GM23338 (cell line): ENCODE measurements around the gene BMAL1. TPM values are rescaled to one million over a fixed set of nuclear protein-coding genes. Genes with fewer than 3 reads are reported as not detected.

Source experiments
- ATAC-seq: fragments of 200-7000 bp; cut with Tn5 transposase; 3 replicates; pipeline ENCODE4 v1.9.1; 2020
- DNase-seq: peaks from one replicate; pipeline ENCODE4 v3.0.0-alpha.2; 2015; ENCODE audit warnings: low spot score
- H2AFZ ChIP-seq: fragments of 200-600 bp; sonication (generic); 2 replicates; pipeline ENCODE4 v1.8.0; 2016; ENCODE audit warnings: antibody characterized with exemption, mild to moderate bottlenecking, moderate library complexity
- H3F3A ChIP-seq: fragments of 200-600 bp; sonication (generic); replicated peaks from 2 replicates; pipeline ENCODE4 v1.8.0; 2017; ENCODE audit warnings: antibody characterized with exemption, mixed run types, low read depth
- H3K27ac ChIP-seq: fragments of 200-600 bp; sonication (generic); 2 replicates; pipeline ENCODE4 v1.6.1; 2016; ENCODE audit warnings: low read depth
- H3K27me3 ChIP-seq: fragments of 200-600 bp; sonication (generic); 2 replicates; pipeline ENCODE4 v1.8.0; 2016; ENCODE audit warnings: mild to moderate bottlenecking, mixed run types, moderate library complexity; ENCODE audit not compliant: insufficient read depth
- H3K36me3 ChIP-seq: fragments of 200-600 bp; sonication (generic); 2 replicates; pipeline ENCODE4 v1.8.0; 2016; ENCODE audit warnings: mild to moderate bottlenecking; ENCODE audit not compliant: insufficient read depth
- H3K4me1 ChIP-seq: fragments of 200-600 bp; sonication (generic); 2 replicates; pipeline ENCODE4 v1.8.0; 2016; ENCODE audit warnings: mild to moderate bottlenecking, moderate library complexity; ENCODE audit not compliant: insufficient read depth
- H3K4me2 ChIP-seq: fragments of 200-600 bp; sonication (generic); 2 replicates; pipeline ENCODE4 v1.7.1; 2017; ENCODE audit warnings: mixed run types
- H3K4me3 ChIP-seq: fragments of 200-600 bp; sonication (generic); 2 replicates; pipeline ENCODE4 v1.6.1; 2016; ENCODE audit warnings: mixed run types
- H3K79me2 ChIP-seq: fragments of 200-600 bp; sonication (generic); replicated peaks from 2 replicates; pipeline ENCODE4 v1.8.0; 2017; ENCODE audit warnings: mild to moderate bottlenecking; ENCODE audit not compliant: insufficient read depth
- H3K9me2 ChIP-seq: fragments of 200-600 bp; sonication (generic); 2 replicates; pipeline ENCODE4 v1.8.0; 2017; ENCODE audit not compliant: insufficient read depth
- H4K20me1 ChIP-seq: fragments of 200-600 bp; sonication (generic); replicated peaks from 2 replicates; pipeline ENCODE4 v1.8.0; 2017; ENCODE audit warnings: mild to moderate bottlenecking; ENCODE audit not compliant: insufficient read depth
- H3K27ac Mint-ChIP-seq: 2 replicates; pipeline ENCODE4 v1.8.0; 2020; ENCODE audit warnings: inconsistent platforms, mild to moderate bottlenecking, moderate library complexity, mixed read lengths
- H3K27me3 Mint-ChIP-seq: 3 replicates; pipeline ENCODE4 v1.8.0; 2022; ENCODE audit warnings: low read depth, mild to moderate bottlenecking, moderate library complexity, mixed read lengths, inconsistent platforms; ENCODE audit not compliant: insufficient read depth, poor library complexity
- H3K36me3 Mint-ChIP-seq: 3 replicates; pipeline ENCODE4 v1.8.0; 2021; ENCODE audit warnings: low read depth, mild to moderate bottlenecking, inconsistent platforms, moderate library complexity, mixed read lengths
- H3K4me1 Mint-ChIP-seq: 3 replicates; pipeline ENCODE4 v1.8.0; 2020; ENCODE audit warnings: mild to moderate bottlenecking, inconsistent platforms, mixed read lengths
- H3K4me3 Mint-ChIP-seq: 3 replicates; pipeline ENCODE4 v1.8.0; 2021; ENCODE audit warnings: moderate library complexity, mild to moderate bottlenecking, inconsistent platforms, mixed read lengths
- H3K9me3 Mint-ChIP-seq: 3 replicates; pipeline ENCODE4 v1.8.0; 2020; ENCODE audit warnings: moderate library complexity, mild to moderate bottlenecking, inconsistent platforms, mixed read lengths
- ETS1 ChIP-seq: IDR thresholded peaks from 2 replicates; pipeline ENCODE4 v1.6.1; 2016; ENCODE audit warnings: antibody characterized with exemption
- EZH2 ChIP-seq: fragments of 200-600 bp; sonication (generic); IDR thresholded peaks from one replicate; pipeline ENCODE4 v1.8.0; 2017; ENCODE audit warnings: antibody characterized with exemption, mild to moderate bottlenecking, low read depth; ENCODE audit not compliant: unreplicated experiment
- JUNB ChIP-seq: IDR thresholded peaks from one replicate; pipeline ENCODE4 v1.6.1; 2016; ENCODE audit warnings: antibody characterized with exemption; ENCODE audit not compliant: unreplicated experiment
- NANOG ChIP-seq: IDR thresholded peaks from 2 replicates; pipeline ENCODE4 v1.6.1; 2016; ENCODE audit warnings: antibody characterized with exemption, borderline replicate concordance
- POLR2AphosphoS5 ChIP-seq: IDR thresholded peaks from 2 replicates; pipeline ENCODE4 v1.6.1; 2016; ENCODE audit warnings: antibody characterized with exemption, low read depth
- ZNF114 ChIP-seq: fragments of 250-450 bp; sonication (Bioruptor Pico); IDR thresholded peaks from 2 replicates; pipeline ENCODE4 v1.5.0; 2020; ENCODE audit warnings: mild to moderate bottlenecking, moderate library complexity
- ZNF331 ChIP-seq: fragments of 250-450 bp; sonication (Bioruptor Pico); IDR thresholded peaks from 2 replicates; pipeline ENCODE4 v1.5.0; 2020; ENCODE audit warnings: low read depth, mild to moderate bottlenecking, moderate library complexity
- ZNF462 ChIP-seq: fragments of 250-450 bp; sonication (Bioruptor Pico); IDR thresholded peaks from 2 replicates; pipeline ENCODE4 v1.5.0; 2020; ENCODE audit warnings: mild to moderate bottlenecking, moderate library complexity
- polyA plus RNA-seq: library from polyadenylated mRNA; unstranded; fragments of >200 nt; fragmentation: Nextera tagmentation; extraction: Ambion mirVana; gene quantifications from 2 replicates; pipeline ENCODE4 v1.2.1, GENCODE V29; 2016
- total RNA-seq: library from RNA; depleted of rRNA; stranded (reverse); fragments of >200 nt; shearing (Covaris generic); gene quantifications from 2 replicates; pipeline ENCODE4 v1.2.3, GENCODE V29; 2014
- TF ChIP-seq, protein P1 (sequence below), 2 experiments: fragments of 200-600 bp in 1 of 2; sonication (generic) in 1 of 2; conservative IDR thresholded peaks; 2 replicates each; pipeline versions ENCODE4 v1.5.1 to v1.6.1; 2016 to 2017; ENCODE audit warnings: antibody characterized with exemption in 2 of 2, low read depth in 2 of 2, mild to moderate bottlenecking in 2 of 2, moderate library complexity in 1 of 2

The BMAL1 gene
- total and polyA plus RNA-seq, 2 experiments from 2014 or later, result 5.1 to 7.2 TPM

GRCh38 chr11:13339195-13340153, 61.9 kb downstream of the BMAL1 start (continued):
- TF ChIP-seq ZNF462 (CRISPR knock-in tag) (no peak), EZH2 (no peak), JUNB (no peak)
- TF ChIP-seq, protein P1, sequence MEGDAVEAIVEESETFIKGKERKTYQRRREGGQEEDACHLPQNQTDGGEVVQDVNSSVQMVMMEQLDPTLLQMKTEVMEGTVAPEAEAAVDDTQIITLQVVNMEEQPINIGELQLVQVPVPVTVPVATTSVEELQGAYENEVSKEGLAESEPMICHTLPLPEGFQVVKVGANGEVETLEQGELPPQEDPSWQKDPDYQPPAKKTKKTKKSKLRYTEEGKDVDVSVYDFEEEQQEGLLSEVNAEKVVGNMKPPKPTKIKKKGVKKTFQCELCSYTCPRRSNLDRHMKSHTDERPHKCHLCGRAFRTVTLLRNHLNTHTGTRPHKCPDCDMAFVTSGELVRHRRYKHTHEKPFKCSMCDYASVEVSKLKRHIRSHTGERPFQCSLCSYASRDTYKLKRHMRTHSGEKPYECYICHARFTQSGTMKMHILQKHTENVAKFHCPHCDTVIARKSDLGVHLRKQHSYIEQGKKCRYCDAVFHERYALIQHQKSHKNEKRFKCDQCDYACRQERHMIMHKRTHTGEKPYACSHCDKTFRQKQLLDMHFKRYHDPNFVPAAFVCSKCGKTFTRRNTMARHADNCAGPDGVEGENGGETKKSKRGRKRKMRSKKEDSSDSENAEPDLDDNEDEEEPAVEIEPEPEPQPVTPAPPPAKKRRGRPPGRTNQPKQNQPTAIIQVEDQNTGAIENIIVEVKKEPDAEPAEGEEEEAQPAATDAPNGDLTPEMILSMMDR (conservative IDR thresholded peaks at IDR 0.05; ENCODE audit: low read depth in 2 of 2), result no peak

GRCh38 chr11:13341026-13341425, 63.4 kb downstream of the BMAL1 start:
- no peak overlapping the region for H3K4me3 ChIP-seq
- no peak overlapping the region for H2AFZ ChIP-seq
- H3K4me1 ChIP-seq, result no peaks in the 10 kb centered on the region
- H3K4me2 ChIP-seq, result no peak overlapping the region
- H3K27ac Mint-ChIP-seq, result no peak overlapping the region
- no peaks in the 10 kb centered on the region for H3K27me3 ChIP-seq
- no peaks in the 10 kb centered on the region for H3F3A ChIP-seq
- peaks cover 5% of the 10 kb centered on the region; the same call in 2 of the 3 replicates for H3K4me1 Mint-ChIP-seq
- peaks cover 11% of the 10 kb centered on the region; the same call in 2 of the 3 replicates for H3K9me3 Mint-ChIP-seq
- no peaks in the 10 kb centered on the region for H3K9me2 ChIP-seq
- H3K27me3 Mint-ChIP-seq, result peaks cover 6% of the 10 kb centered on the region
- no peaks in the 10 kb centered on the region for H3K36me3 ChIP-seq
- no peak for DNase-seq
- no peak overlapping the region for H3K27ac ChIP-seq
- ATAC-seq, result no peak
- no peaks in the 10 kb centered on the region for H3K79me2 ChIP-seq
- H3K36me3 Mint-ChIP-seq, result no peaks in the 10 kb centered on the region
- H4K20me1 ChIP-seq, result no peaks in the 10 kb centered on the region
- H3K4me3 Mint-ChIP-seq, result no peak overlapping the region
- TF ChIP-seq POLR2AphosphoS5, result no peak
- TF ChIP-seq JUNB, result no peak
- no peak for TF ChIP-seq ETS1
- TF ChIP-seq ZNF114, result no peak
- TF ChIP-seq NANOG, result no peak
- TF ChIP-seq ZNF331 (CRISPR knock-in tag), result no peak
